A549 (cell line): ENCODE data around the gene WSCD1. TPM values are rescaled to one million over a fixed set of nuclear protein-coding genes. Genes with fewer than 3 reads are reported as not detected.

Experiments used
- ATAC-seq, 2 experiments: fragments of 200-7000 bp in 1 of 2; fragments of >200 bp in 1 of 2; cut with Nextera tagmentation in 1 of 2; cut with Tn5 transposase in 1 of 2; 3 replicates each; pipeline versions ENCODE4 v1.8.0 to v1.9.1; 2018 to 2020; ENCODE audit warnings: mild to moderate bottlenecking in 1 of 2, moderate library complexity in 1 of 2
- CTCF ChIA-PET: fragments of 300-600 bp; sonication (Branson Sonifier 250); formaldehyde crosslinking; extraction: SDS; loops from one replicate; lab custom pipeline; 2021; ENCODE audit warnings: antibody characterized with exemption, inconsistent platforms; lab: Yijun Ruan, JAX
- POLR2A ChIA-PET: fragments of 350-600 bp; formaldehyde crosslinking; extraction: SDS; loops from one replicate; lab custom pipeline; 2021; ENCODE audit warnings: antibody characterized with exemption, inconsistent platforms; lab: Yijun Ruan, JAX
- DNase-seq, 2 experiments: peaks; one replicate each; pipeline versions ENCODE4 v3.0.0 to v3.0.0-alpha.2; 2011 to 2016; ENCODE audit warnings: low read depth in 1 of 2, low spot score in 1 of 2
- FAIRE-seq: peaks from 2 replicates; lab custom pipeline; 2011; peaks lifted over from hg19 to GRCh38; lab: Jason Lieb, UNC
- H3K27ac ChIP-seq, 2 experiments: fragments of >200 bp; sonication (Bioruptor Twin); formaldehyde crosslinking; 3 replicates each; pipeline ENCODE4 v1.5.1; 2016 to 2017
- H3K4me1 ChIP-seq: fragments of >200 bp; sonication (Bioruptor Twin); formaldehyde crosslinking; 3 replicates; pipeline ENCODE4 v1.6.1; 2016
- H3K4me2 ChIP-seq: fragments of >200 bp; sonication (Bioruptor Twin); formaldehyde crosslinking; 3 replicates; pipeline ENCODE4 v1.6.1; 2016
- H3K4me3 ChIP-seq: fragments of >200 bp; sonication (Bioruptor Twin); formaldehyde crosslinking; 3 replicates; pipeline ENCODE4 v1.5.1; 2016
- H3K9me3 ChIP-seq: fragments of >200 bp; sonication (Bioruptor Twin); formaldehyde crosslinking; 3 replicates; pipeline ENCODE4 v1.6.1; 2016
- BHLHE40 ChIP-seq: IDR thresholded peaks from 2 replicates; pipeline ENCODE4 v1.6.1; 2012; ENCODE audit warnings: low read depth, low read length, inconsistent platforms
- FOSL2 ChIP-seq, 2 experiments: fragments of 450-650 bp in 1 of 2; fragments of >200 bp in 1 of 2; sonication (Bioruptor Twin) in 1 of 2; formaldehyde crosslinking; IDR thresholded peaks; 2 replicates each; pipeline versions ENCODE4 v1.5.0 to v1.6.1; 2016 to 2020; ENCODE audit warnings: mild to moderate bottlenecking in 1 of 2, moderate library complexity in 1 of 2
- HEYL ChIP-seq: fragments of 250-450 bp; sonication (Bioruptor Pico); IDR thresholded peaks from 2 replicates; pipeline ENCODE4 v1.8.0; 2021; ENCODE audit warnings: mild to moderate bottlenecking, moderate library complexity
- HOXB5 ChIP-seq: fragments of 250-450 bp; sonication (Bioruptor Pico); IDR thresholded peaks from 2 replicates; pipeline ENCODE4 v1.5.0; 2020; ENCODE audit warnings: mild to moderate bottlenecking, moderate library complexity
- JUN ChIP-seq, 2 experiments: fragments of >200 bp; sonication (Bioruptor Twin); formaldehyde crosslinking; IDR thresholded peaks; 2 replicates in 1 of 2; 3 replicates in 1 of 2; pipeline ENCODE4 v1.6.1; 2016 to 2017
- MAFK ChIP-seq: fragments of 450-650 bp; IDR thresholded peaks from 2 replicates; pipeline ENCODE4 v1.6.1; 2014; ENCODE audit not compliant: partially characterized antibody
- MAZ ChIP-seq: fragments of 150-350 bp; IDR thresholded peaks from 2 replicates; pipeline ENCODE4 v1.6.1; 2014; ENCODE audit warnings: antibody characterized with exemption, low read depth, low read length, borderline replicate concordance
- MYC ChIP-seq: IDR thresholded peaks from 2 replicates; pipeline ENCODE4 v1.6.1; 2012; ENCODE audit warnings: mild to moderate bottlenecking, inconsistent platforms, low read length, improper control_type of control experiment, borderline replicate concordance
- RARB ChIP-seq: fragments of 250-450 bp; sonication (Bioruptor Pico); IDR thresholded peaks from 2 replicates; pipeline ENCODE4 v1.8.0; 2021; ENCODE audit warnings: mild to moderate bottlenecking, moderate library complexity
- TP53 ChIP-seq: fragments of 250-450 bp; sonication (Bioruptor Pico); IDR thresholded peaks from 2 replicates; pipeline ENCODE4 v1.5.0; 2021; ENCODE audit warnings: mild to moderate bottlenecking, moderate library complexity
- ZSCAN20 ChIP-seq: fragments of 250-450 bp; sonication (Bioruptor Pico); IDR thresholded peaks from 2 replicates; pipeline ENCODE4 v1.8.0; 2022; ENCODE audit warnings: mild to moderate bottlenecking, moderate library complexity
- WGBS: methylation state at CpG from one replicate; pipeline ENCODE4 v1.1.6; 2017; ENCODE audit errors: missing lambda C conversion rate; 5-methylcytosine and 5-hydroxymethylcytosine counted together
- polyA plus RNA-seq, 4 experiments: library from polyadenylated mRNA; depleted of rRNA in 3 of 4; stranded (reverse); fragments of >200 nt; fragmentation: RNase III in 1 of 4; extraction: RNeasy Plus Mini Kit Qiagen cat#74134 plus additional on column Dnase treatment in 1 of 4; gene quantifications; 2 replicates in 3 of 4; 3 replicates in 1 of 4; pipeline ENCODE4 v1.2.3, GENCODE V29; 2011 to 2017
- TF ChIP-seq, protein P1 (sequence below): fragments of 200-600 bp; sonication (generic); IDR thresholded peaks from 2 replicates; pipeline ENCODE4 v1.6.1; 2016; ENCODE audit warnings: antibody characterized with exemption, mild to moderate bottlenecking, moderate library complexity
- TF ChIP-seq, protein P2 (sequence below): fragments of 250-450 bp; sonication (Bioruptor Pico); IDR thresholded peaks from 2 replicates; pipeline ENCODE4 v1.5.0; 2020; ENCODE audit warnings: low read depth, mild to moderate bottlenecking, moderate library complexity
- TF ChIP-seq, protein P3 (sequence below): IDR thresholded peaks from 2 replicates; pipeline ENCODE4 v1.6.1; 2012
- TF ChIP-seq, protein P4 (sequence below): fragments of >200 bp; sonication (Bioruptor Twin); formaldehyde crosslinking; IDR thresholded peaks from 3 replicates; pipeline ENCODE4 v1.6.1; 2016
- TF ChIP-seq, protein P5 (sequence below): fragments of >200 bp; sonication (Bioruptor Twin); formaldehyde crosslinking; IDR thresholded peaks from 3 replicates; pipeline ENCODE4 v1.5.1; 2016

The WSCD1 gene
- polyA plus RNA-seq, 2 of the 4 experiments (the other 2 are of a cell fraction): 1.6 TPM

DNA sequence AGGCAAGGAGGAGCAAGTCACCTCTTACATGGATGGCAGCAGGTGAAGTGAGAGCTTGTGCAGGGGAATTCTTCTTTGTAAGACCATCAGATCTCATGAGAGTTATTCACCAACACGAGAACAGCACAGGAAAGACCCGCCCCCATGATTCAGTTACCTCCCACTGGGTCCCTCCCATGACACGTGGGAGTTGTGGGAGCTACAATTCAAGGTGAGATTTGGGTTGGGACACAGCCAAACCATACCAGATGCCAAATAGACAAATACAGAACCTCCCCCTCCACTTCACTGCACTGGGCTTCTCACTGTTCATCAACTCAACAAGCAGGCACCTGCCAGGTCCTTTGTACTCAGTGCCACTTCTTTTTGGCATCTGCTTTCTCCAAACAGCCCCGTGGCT, 100.2 kb downstream of the WSCD1 start:
- TF ChIP-seq RARB (CRISPR knock-in tag): no peak
- no peak for TF ChIP-seq JUN (IDR thresholded peaks at IDR 0.05)
- no peak for TF ChIP-seq MAFK
- no peak for TF ChIP-seq MAZ
- TF ChIP-seq TP53 (CRISPR knock-in tag): no peak
- no peak for TF ChIP-seq BHLHE40
- no peak for TF ChIP-seq ZSCAN20 (CRISPR knock-in tag)
- TF ChIP-seq, protein P1, sequence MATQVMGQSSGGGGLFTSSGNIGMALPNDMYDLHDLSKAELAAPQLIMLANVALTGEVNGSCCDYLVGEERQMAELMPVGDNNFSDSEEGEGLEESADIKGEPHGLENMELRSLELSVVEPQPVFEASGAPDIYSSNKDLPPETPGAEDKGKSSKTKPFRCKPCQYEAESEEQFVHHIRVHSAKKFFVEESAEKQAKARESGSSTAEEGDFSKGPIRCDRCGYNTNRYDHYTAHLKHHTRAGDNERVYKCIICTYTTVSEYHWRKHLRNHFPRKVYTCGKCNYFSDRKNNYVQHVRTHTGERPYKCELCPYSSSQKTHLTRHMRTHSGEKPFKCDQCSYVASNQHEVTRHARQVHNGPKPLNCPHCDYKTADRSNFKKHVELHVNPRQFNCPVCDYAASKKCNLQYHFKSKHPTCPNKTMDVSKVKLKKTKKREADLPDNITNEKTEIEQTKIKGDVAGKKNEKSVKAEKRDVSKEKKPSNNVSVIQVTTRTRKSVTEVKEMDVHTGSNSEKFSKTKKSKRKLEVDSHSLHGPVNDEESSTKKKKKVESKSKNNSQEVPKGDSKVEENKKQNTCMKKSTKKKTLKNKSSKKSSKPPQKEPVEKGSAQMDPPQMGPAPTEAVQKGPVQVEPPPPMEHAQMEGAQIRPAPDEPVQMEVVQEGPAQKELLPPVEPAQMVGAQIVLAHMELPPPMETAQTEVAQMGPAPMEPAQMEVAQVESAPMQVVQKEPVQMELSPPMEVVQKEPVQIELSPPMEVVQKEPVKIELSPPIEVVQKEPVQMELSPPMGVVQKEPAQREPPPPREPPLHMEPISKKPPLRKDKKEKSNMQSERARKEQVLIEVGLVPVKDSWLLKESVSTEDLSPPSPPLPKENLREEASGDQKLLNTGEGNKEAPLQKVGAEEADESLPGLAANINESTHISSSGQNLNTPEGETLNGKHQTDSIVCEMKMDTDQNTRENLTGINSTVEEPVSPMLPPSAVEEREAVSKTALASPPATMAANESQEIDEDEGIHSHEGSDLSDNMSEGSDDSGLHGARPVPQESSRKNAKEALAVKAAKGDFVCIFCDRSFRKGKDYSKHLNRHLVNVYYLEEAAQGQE: no peak
- TF ChIP-seq, protein P2, sequence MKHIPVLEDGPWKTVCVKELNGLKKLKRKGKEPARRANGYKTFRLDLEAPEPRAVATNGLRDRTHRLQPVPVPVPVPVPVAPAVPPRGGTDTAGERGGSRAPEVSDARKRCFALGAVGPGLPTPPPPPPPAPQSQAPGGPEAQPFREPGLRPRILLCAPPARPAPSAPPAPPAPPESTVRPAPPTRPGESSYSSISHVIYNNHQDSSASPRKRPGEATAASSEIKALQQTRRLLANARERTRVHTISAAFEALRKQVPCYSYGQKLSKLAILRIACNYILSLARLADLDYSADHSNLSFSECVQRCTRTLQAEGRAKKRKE (CRISPR knock-in tag): no peak
- TF ChIP-seq MYC: no peak
- TF ChIP-seq, protein P3, sequence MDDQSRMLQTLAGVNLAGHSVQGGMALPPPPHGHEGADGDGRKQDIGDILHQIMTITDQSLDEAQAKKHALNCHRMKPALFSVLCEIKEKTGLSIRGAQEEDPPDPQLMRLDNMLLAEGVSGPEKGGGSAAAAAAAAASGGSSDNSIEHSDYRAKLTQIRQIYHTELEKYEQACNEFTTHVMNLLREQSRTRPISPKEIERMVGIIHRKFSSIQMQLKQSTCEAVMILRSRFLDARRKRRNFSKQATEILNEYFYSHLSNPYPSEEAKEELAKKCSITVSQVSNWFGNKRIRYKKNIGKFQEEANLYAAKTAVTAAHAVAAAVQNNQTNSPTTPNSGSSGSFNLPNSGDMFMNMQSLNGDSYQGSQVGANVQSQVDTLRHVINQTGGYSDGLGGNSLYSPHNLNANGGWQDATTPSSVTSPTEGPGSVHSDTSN: no peak
- TF ChIP-seq FOSL2 (IDR thresholded peaks at IDR 0.05): no peak
- no peak for TF ChIP-seq FOSL2 (CRISPR knock-in tag; IDR thresholded peaks at IDR 0.05)
- TF ChIP-seq, protein P4, sequence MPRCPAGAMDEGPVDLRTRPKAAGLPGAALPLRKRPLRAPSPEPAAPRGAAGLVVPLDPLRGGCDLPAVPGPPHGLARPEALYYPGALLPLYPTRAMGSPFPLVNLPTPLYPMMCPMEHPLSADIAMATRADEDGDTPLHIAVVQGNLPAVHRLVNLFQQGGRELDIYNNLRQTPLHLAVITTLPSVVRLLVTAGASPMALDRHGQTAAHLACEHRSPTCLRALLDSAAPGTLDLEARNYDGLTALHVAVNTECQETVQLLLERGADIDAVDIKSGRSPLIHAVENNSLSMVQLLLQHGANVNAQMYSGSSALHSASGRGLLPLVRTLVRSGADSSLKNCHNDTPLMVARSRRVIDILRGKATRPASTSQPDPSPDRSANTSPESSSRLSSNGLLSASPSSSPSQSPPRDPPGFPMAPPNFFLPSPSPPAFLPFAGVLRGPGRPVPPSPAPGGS: no peak
- no peak for TF ChIP-seq HOXB5 (CRISPR knock-in tag)
- TF ChIP-seq, protein P5, sequence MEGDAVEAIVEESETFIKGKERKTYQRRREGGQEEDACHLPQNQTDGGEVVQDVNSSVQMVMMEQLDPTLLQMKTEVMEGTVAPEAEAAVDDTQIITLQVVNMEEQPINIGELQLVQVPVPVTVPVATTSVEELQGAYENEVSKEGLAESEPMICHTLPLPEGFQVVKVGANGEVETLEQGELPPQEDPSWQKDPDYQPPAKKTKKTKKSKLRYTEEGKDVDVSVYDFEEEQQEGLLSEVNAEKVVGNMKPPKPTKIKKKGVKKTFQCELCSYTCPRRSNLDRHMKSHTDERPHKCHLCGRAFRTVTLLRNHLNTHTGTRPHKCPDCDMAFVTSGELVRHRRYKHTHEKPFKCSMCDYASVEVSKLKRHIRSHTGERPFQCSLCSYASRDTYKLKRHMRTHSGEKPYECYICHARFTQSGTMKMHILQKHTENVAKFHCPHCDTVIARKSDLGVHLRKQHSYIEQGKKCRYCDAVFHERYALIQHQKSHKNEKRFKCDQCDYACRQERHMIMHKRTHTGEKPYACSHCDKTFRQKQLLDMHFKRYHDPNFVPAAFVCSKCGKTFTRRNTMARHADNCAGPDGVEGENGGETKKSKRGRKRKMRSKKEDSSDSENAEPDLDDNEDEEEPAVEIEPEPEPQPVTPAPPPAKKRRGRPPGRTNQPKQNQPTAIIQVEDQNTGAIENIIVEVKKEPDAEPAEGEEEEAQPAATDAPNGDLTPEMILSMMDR: no peak
- TF ChIP-seq HEYL (CRISPR knock-in tag): no peak
- TF ChIP-seq, all 56 proteins: peak for 0
- ChIA-PET POLR2A (no interaction called here), CTCF (interaction anchor here (1.3 kb wide), 1 partner anchor 102 kb away, joined by 3 read pairs; no protein-coding TSS in a partner anchor)
- Histone ChIP-seq H3K4me2 (no peak overlapping the region), H3K9me3 (no peaks in the 10 kb centered on the region), H3K4me1 (no peaks in the 10 kb centered on the region), H3K4me3 (no peak overlapping the region), H3K27ac (no peak overlapping the region)
- 7% methylated on average over 4 of the region's 4 CpGs for WGBS
- FAIRE-seq: no peak
- DNase-seq: no peak
- ATAC-seq: no peak
